Activated naive CD4-positive, alpha-beta T cell treated with Interleukin-2 at 50 U/mL for 16 hours (primary cell): ENCODE results near the gene CST2.
"Not testable (repeated sequence)": the region's sequence is repeated elsewhere in the genome, so short reads cannot be mapped to it uniquely, and the experiment has no call there.

Experiments
- DNase-seq: peaks from one replicate; pipeline ENCODE4 v3.0.0-alpha.2; 2020

The CST2 gene

GRCh38 chr20:23800865-23801264, 25.7 kb downstream of the CST2 start:
- no peak for DNase-seq

GRCh38 chr20:23799216-23799847, 27.2 kb downstream of the CST2 start:
- DNase-seq: not testable (repeated sequence)

GRCh38 chr20:23795526-23795925, 31.0 kb downstream of the CST2 start:
- no peak for DNase-seq

- no peak for DNase-seq
These were observed 31.7 kb downstream of the CST2 start for GRCh38 chr20:23794841-23795240.

- DNase-seq: no peak
These were observed 32.5 kb downstream of the CST2 start for GRCh38 chr20:23794065-23794464.

- no peak for DNase-seq
These were observed 43.1 kb downstream of the CST2 start for GRCh38 chr20:23783447-23783846.

- DNase-seq: no peak
These were observed 44.1 kb downstream of the CST2 start for GRCh38 chr20:23782366-23782983.

GRCh38 chr20:23778676-23779075, 47.9 kb downstream of the CST2 start:
- not testable (repeated sequence) for DNase-seq

- not testable (repeated sequence) for DNase-seq
These were observed 49.1 kb downstream of the CST2 start for GRCh38 chr20:23777380-23777779.

GRCh38 chr20:23776067-23776771, 50.3 kb downstream of the CST2 start:
- no peak for DNase-seq

- no peak for DNase-seq
These were observed 52.4 kb downstream of the CST2 start for GRCh38 chr20:23774081-23774480.
